ENCODE results near the gene CSNK1D. TPM values are rescaled to one million over a fixed set of nuclear protein-coding genes. Genes with fewer than 3 reads are reported as not detected.

Gene CSNK1D
- total and polyA plus RNA-seq, 10 of the 15 experiments (the other 5 are each of a cell fraction or from before 2014, with no cell fraction given) = 5.7 to 105 (median 58.1) TPM

DNA sequence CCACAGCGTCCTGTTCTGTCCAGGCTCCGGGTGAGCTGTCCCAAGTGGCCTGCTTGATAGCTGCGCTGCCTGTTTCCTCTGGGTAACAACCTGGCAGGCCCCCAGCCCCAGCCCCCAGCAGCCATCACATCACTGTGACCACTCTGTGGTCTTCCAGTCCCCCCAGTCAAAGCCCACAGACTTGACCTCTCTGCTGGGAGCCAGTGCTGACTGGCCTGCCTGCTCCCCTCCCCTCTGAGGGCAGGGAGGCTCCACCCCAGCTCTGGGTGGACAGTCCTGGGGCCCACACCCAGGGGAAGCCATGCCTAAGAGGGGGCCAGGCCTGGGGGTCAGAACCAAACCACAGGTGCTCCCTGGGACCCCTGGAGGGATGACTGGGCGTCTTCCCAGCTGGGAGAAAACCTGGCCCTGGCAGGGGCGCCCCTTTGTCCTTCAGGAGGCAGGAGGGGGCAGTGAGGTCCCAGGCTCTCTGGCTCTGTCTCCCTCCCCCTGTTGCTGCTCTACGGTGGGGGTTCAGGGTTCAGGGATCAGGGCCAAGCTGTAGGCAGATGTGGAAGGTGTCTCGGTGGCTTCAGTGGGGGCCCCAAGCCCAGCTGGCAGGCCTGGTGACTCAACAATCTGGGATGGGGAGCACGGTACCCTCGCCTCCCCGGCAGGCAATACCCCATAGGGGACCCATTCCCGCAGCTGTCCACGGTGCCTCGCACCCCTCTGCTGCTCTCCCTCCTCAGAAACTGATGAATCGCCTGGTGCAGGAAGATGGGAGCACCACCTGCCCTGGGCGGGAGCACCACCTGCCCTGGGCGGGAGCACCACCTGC, 46.5 kb downstream of the CSNK1D start:
- Histone ChIP-seq H3K36me3 (ENCODE audit: control insufficient read depth in 2 of 2, insufficient read depth in 2 of 2, low read length in 1 of 2) (no peaks in the 10 kb centered on the region), H3K9ac (ENCODE audit: control insufficient read depth, insufficient read depth, low read length) (no peak overlapping the region), H3K4me1 (ENCODE audit: control insufficient read depth, insufficient read depth, low read length) (peaks cover 5% of the 10 kb centered on the region), H3K27ac (ENCODE audit: control insufficient read depth, insufficient read depth) (no peak overlapping the region), H3K9me3 (replicated peaks; ENCODE audit: control insufficient read depth, insufficient read depth, low read length) (no peaks in the 10 kb centered on the region), H2AFZ (ENCODE audit: control insufficient read depth, low read depth, low read length) (no peak overlapping the region), H3K4me3 (no peak overlapping the region), H3K4me2 (ENCODE audit: control insufficient read depth, insufficient read depth) (no peak overlapping the region), H3K27me3 (replicated peaks in 1 of 2; ENCODE audit: control insufficient read depth in 2 of 2, insufficient read depth in 2 of 2, low read length in 1 of 2) (no peaks in the 10 kb centered on the region; a peak in 1 of 4 replicates), H3K79me2 (ENCODE audit: control insufficient read depth, insufficient read depth, low read length) (peaks cover 39% of the 10 kb centered on the region), H4K20me1 (ENCODE audit: control insufficient read depth, insufficient read depth) (no peaks in the 10 kb centered on the region)
- ChIA-PET RAD21 (ENCODE audit: unreplicated experiment) (no interaction called here), POLR2A (no interaction called here), CTCF (interaction anchor here (1.0 kb wide), 1 partner anchor 21 kb away, joined by 3 read pairs; no protein-coding TSS in a partner anchor), SMC1A (ENCODE audit: uncharacterized antibody, unreplicated experiment) (no interaction called here)
- DNase-seq (ENCODE audit: low read depth, low spot score) (no peak), FAIRE-seq (no peak), ATAC-seq (no peak)
- intact Hi-C loops (cut with micrococcal nuclease; ENCODE audit: unreplicated experiment) (no loop called here), in situ Hi-C loops (cut with MboI) (no loop called here)
- WGBS (ENCODE audit: insufficient coverage, insufficient replicate concordance, low lambda C conversion rate, missing lambda C conversion rate) = 80% methylated on average over 14 of the region's 16 CpGs
- TF ChIP-seq NFXL1 (IDR thresholded peaks at IDR 0.05; ENCODE audit: borderline replicate concordance) = peak; percentile 99; the same call in 1 of the 2 replicates
- TF ChIP-seq ZNF384 (IDR thresholded peaks at IDR 0.05; ENCODE audit: borderline replicate concordance, low read depth, low read length) = no peak
- TF ChIP-seq SMARCA5 (IDR thresholded peaks at IDR 0.05) = 0 out of 2 replicates have a peak, but pooled peaks have one; percentile 6
- TF ChIP-seq RCOR1 (conservative IDR thresholded peaks at IDR 0.05; ENCODE audit: low read depth, low read length) = no peak
- 0 out of 2 replicates have a peak, but pooled peaks have one; percentile 37 for TF ChIP-seq TCF3 (IDR thresholded peaks at IDR 0.05; ENCODE audit: borderline replicate concordance, insufficient read depth, low read depth, low read length)
- no peak for TF ChIP-seq IKZF2 (IDR thresholded peaks at IDR 0.05)
- no peak for TF ChIP-seq BMI1 (IDR thresholded peaks at IDR 0.05; ENCODE audit: borderline replicate concordance)
- TF ChIP-seq, protein P1, sequence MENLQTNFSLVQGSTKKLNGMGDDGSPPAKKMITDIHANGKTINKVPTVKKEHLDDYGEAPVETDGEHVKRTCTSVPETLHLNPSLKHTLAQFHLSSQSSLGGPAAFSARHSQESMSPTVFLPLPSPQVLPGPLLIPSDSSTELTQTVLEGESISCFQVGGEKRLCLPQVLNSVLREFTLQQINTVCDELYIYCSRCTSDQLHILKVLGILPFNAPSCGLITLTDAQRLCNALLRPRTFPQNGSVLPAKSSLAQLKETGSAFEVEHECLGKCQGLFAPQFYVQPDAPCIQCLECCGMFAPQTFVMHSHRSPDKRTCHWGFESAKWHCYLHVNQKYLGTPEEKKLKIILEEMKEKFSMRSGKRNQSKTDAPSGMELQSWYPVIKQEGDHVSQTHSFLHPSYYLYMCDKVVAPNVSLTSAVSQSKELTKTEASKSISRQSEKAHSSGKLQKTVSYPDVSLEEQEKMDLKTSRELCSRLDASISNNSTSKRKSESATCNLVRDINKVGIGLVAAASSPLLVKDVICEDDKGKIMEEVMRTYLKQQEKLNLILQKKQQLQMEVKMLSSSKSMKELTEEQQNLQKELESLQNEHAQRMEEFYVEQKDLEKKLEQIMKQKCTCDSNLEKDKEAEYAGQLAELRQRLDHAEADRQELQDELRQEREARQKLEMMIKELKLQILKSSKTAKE (IDR thresholded peaks at IDR 0.05; ENCODE audit: low read depth, poor library complexity, severe bottlenecking) = no peak
- no peak for TF ChIP-seq EZH2 (IDR thresholded peaks at IDR 0.05; ENCODE audit: borderline replicate concordance, control insufficient read depth, low read depth, low read length)
- TF ChIP-seq CEBPB (IDR thresholded peaks at IDR 0.05; ENCODE audit: borderline replicate concordance in 1 of 2, low read depth in 2 of 2, low read length in 2 of 2) = no peak
- TF ChIP-seq FOS (IDR thresholded peaks at IDR 0.05; ENCODE audit: borderline replicate concordance, extremely low read depth, insufficient read length) = no peak
- TF ChIP-seq WRNIP1 (IDR thresholded peaks at IDR 0.05; ENCODE audit: borderline replicate concordance, low read depth, low read length) = no peak
- no peak for TF ChIP-seq CBX5 (IDR thresholded peaks at IDR 0.05; ENCODE audit: low read depth)
- TF ChIP-seq EP300 (IDR thresholded peaks at IDR 0.05; ENCODE audit: borderline replicate concordance in 1 of 2, control insufficient read depth in 1 of 2, low read depth in 2 of 2, low read length in 2 of 2) = no peak
- no peak for TF ChIP-seq SUPT20H (IDR thresholded peaks at IDR 0.05; ENCODE audit: borderline replicate concordance, control insufficient read depth, low read depth, low read length)
- BruUV-seq (replicated peaks) = no TSS peak

Measured in GM12878 (cell line).